Measurements from ENCODE around the gene RGS6. TPM values are rescaled to one million over a fixed set of nuclear protein-coding genes. Genes with fewer than 3 reads are reported as not detected.

RGS6 gene
- polyA plus RNA-seq, 4 donors, result 0.82 to 1.6 (median 1.1) TPM

- DNase-seq (ENCODE audit: low read depth in 4 of 4, low spot score in 3 of 4), result no peak
Observed at GRCh38 chr14:72611506-72611905, 679.3 kb downstream of the RGS6 start.

DNA sequence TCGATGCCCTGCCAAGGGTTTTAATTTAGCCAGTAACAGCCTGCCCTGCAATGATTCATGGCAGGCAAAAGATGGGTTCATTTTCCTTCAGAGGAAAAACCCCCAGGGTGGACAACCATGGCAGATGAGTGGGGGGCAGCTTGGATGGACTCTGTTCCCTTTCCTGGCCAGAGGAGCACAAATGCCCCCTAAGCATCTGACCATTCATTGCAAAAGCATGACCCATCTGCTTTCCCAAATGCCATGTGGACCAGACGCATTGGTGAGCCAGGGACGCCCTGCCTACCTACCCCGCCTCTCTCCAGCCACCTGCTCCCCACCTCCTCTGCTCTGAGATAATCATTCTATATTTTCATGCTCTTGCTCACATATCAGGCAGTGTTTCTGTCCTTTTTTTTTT lies 679.8 kb downstream of the RGS6 start:
- DNase-seq (ENCODE audit: low read depth in 4 of 4, low spot score in 3 of 4), result no peak

- no peak for DNase-seq (ENCODE audit: low read depth in 4 of 4, low spot score in 3 of 4)
Observed at GRCh38 chr14:72613231-72613974, 681.2 kb downstream of the RGS6 start.

GRCh38 chr14:72613975-72614319 lies 681.7 kb downstream of the RGS6 start:
- no peak for DNase-seq (ENCODE audit: low read depth in 4 of 4, low spot score in 3 of 4)

GRCh38 chr14:72614365-72614764 lies 682.1 kb downstream of the RGS6 start:
- DNase-seq (ENCODE audit: low read depth in 4 of 4, low spot score in 3 of 4), result no peak

DNA sequence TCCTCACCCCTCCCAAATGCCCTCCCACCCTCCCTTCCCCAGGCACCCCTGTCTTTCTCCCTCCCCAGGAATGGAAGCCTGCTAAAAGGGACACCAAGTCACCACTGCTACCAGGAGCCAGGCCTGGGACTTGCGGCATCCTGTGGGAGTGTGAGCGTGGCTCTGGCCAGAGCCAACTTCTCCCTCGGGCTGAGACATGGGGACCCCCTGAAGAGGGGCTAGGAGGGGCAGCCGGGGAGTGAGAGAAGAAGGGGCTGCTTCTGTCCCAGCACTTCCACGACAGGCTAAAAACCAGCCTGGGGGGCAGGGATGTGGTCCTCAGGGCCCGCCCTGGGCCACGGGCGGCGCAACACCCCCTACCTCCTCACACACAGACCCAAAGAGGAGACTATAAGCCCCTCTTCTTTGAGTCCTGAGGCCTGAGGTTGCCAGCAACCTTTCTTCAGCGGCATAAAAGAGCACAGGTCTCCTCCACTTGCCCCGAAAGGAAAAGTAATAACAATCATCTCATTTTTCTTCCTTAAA lies 682.7 kb downstream of the RGS6 start:
- DNase-seq (ENCODE audit: low read depth in 4 of 4, low spot score in 3 of 4), result no peak

DNA sequence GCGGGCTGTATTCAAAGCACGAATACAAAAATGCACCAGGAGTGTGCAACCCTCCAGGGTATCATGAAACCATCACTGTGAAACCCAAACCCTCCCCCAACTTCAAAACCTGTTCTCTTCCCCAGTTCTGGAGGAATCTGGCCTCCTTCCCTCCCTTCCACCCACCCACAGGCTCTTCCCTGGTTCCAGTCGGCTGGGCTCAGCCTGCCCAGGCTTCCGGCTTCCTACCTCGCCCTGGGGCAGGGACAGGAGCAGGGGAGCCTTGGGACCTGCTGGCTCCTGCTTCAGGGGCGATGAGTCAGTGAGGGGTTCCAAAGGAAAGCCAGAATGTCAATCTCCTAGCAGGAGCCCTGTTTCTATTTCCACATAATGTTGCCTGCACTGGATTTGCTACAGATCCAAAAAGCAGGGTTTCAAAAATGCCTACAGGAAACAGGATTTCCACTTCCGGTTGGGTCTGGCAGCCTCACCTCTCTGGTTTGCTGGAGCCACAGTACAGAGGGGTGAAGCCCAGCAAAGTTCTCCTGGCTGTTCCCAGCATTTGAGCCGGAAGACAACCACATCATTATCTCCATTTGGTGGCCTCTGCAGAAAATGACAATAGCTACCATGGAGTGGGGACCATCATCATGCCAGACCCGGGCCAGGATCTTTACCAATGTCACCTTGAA lies 683.4 kb downstream of the RGS6 start:
- no peak for DNase-seq (ENCODE audit: low read depth in 4 of 4, low spot score in 3 of 4)

Measured in right renal pelvis (tissue), 4 donors.